Measurements from ENCODE around the gene SAMD14. TPM values are rescaled to one million over a fixed set of nuclear protein-coding genes. Genes with fewer than 3 reads are reported as not detected.
A peak's percentile ranks its signal among the peaks of the same experiment; 100 is the strongest.

Gene SAMD14
- total RNA-seq, 1 donor = 2.5 TPM

- Histone ChIP-seq H3K27ac (ENCODE audit: low read depth, low read length) (peak overlapping the region; percentile 98), H3K4me1 (ENCODE audit: insufficient read depth, low read length) (peaks cover 34% of the 10 kb centered on the region), H3K4me3 (ENCODE audit: insufficient read depth, low read length) (no peak overlapping the region), H3K4me2 (ENCODE audit: insufficient read depth, low read length) (peak overlapping the region; percentile 44), H3K27me3 (ENCODE audit: insufficient read depth, low read length) (no peaks in the 10 kb centered on the region), H2AFZ (ENCODE audit: low read length) (peak overlapping the region; percentile 18), H3K36me3 (ENCODE audit: insufficient read depth, low read length) (peaks cover 13% of the 10 kb centered on the region), H3K9me3 (ENCODE audit: low read depth, low read length) (no peaks in the 10 kb centered on the region), H3K79me2 (ENCODE audit: insufficient read depth, low read length) (no peaks in the 10 kb centered on the region), H4K20me1 (ENCODE audit: insufficient read depth, low read length) (no peaks in the 10 kb centered on the region)
- TF ChIP-seq CTCF (IDR thresholded peaks at IDR 0.05; ENCODE audit: extremely low read depth, low read depth, low read length) = no peak
- peak; percentile 98 for DNase-seq (ENCODE audit: insufficient read length, low spot score, missing footprints)
These were observed 43.5 kb upstream of the SAMD14 start for GRCh38 chr17:50173335-50173941.

GRCh38 chr17:50172936-50173334 lies 43.0 kb upstream of the SAMD14 start:
- Histone ChIP-seq H3K4me2 (ENCODE audit: insufficient read depth, low read length) (peak overlapping the region; percentile 44), H3K4me1 (ENCODE audit: insufficient read depth, low read length) (peaks cover 29% of the 10 kb centered on the region), H4K20me1 (ENCODE audit: insufficient read depth, low read length) (no peaks in the 10 kb centered on the region), H3K27me3 (ENCODE audit: insufficient read depth, low read length) (no peaks in the 10 kb centered on the region), H3K27ac (ENCODE audit: low read depth, low read length) (peak overlapping the region; percentile 98), H3K9me3 (ENCODE audit: low read depth, low read length) (no peaks in the 10 kb centered on the region), H2AFZ (ENCODE audit: low read length) (peak overlapping the region; percentile 18), H3K79me2 (ENCODE audit: insufficient read depth, low read length) (no peaks in the 10 kb centered on the region), H3K36me3 (ENCODE audit: insufficient read depth, low read length) (peaks cover 13% of the 10 kb centered on the region), H3K4me3 (ENCODE audit: insufficient read depth, low read length) (no peak overlapping the region)
- TF ChIP-seq CTCF (IDR thresholded peaks at IDR 0.05; ENCODE audit: extremely low read depth, low read depth, low read length) = no peak
- no peak for DNase-seq (ENCODE audit: insufficient read length, low spot score, missing footprints)

- no peaks in the 10 kb centered on the region for H4K20me1 ChIP-seq (ENCODE audit: insufficient read depth, low read length)
- no peak overlapping the region for H3K4me3 ChIP-seq (ENCODE audit: insufficient read depth, low read length)
- no peaks in the 10 kb centered on the region for H3K9me3 ChIP-seq (ENCODE audit: low read depth, low read length)
- H2AFZ ChIP-seq (ENCODE audit: low read length) = no peak overlapping the region
- H3K79me2 ChIP-seq (ENCODE audit: insufficient read depth, low read length) = no peaks in the 10 kb centered on the region
- DNase-seq (ENCODE audit: insufficient read length, low spot score, missing footprints) = peak; percentile 15
- H3K27me3 ChIP-seq (ENCODE audit: insufficient read depth, low read length) = no peaks in the 10 kb centered on the region
- no peak overlapping the region for H3K4me2 ChIP-seq (ENCODE audit: insufficient read depth, low read length)
- no peak overlapping the region for H3K27ac ChIP-seq (ENCODE audit: low read depth, low read length)
- H3K36me3 ChIP-seq (ENCODE audit: insufficient read depth, low read length) = peaks cover 8% of the 10 kb centered on the region
- peaks cover 21% of the 10 kb centered on the region for H3K4me1 ChIP-seq (ENCODE audit: insufficient read depth, low read length)
- no peak for TF ChIP-seq CTCF (IDR thresholded peaks at IDR 0.05; ENCODE audit: extremely low read depth, low read depth, low read length)
These were observed 42.2 kb upstream of the SAMD14 start for GRCh38 chr17:50172130-50172529.

- Histone ChIP-seq H3K27ac (ENCODE audit: low read depth, low read length) (no peak overlapping the region), H3K79me2 (ENCODE audit: insufficient read depth, low read length) (no peaks in the 10 kb centered on the region), H3K4me2 (ENCODE audit: insufficient read depth, low read length) (no peak overlapping the region), H4K20me1 (ENCODE audit: insufficient read depth, low read length) (no peaks in the 10 kb centered on the region), H3K9me3 (ENCODE audit: low read depth, low read length) (no peaks in the 10 kb centered on the region), H3K27me3 (ENCODE audit: insufficient read depth, low read length) (no peaks in the 10 kb centered on the region), H3K36me3 (ENCODE audit: insufficient read depth, low read length) (peaks cover 8% of the 10 kb centered on the region), H3K4me1 (ENCODE audit: insufficient read depth, low read length) (peaks cover 15% of the 10 kb centered on the region), H3K4me3 (ENCODE audit: insufficient read depth, low read length) (no peak overlapping the region), H2AFZ (ENCODE audit: low read length) (no peak overlapping the region)
- no peak for TF ChIP-seq CTCF (IDR thresholded peaks at IDR 0.05; ENCODE audit: extremely low read depth, low read depth, low read length)
- DNase-seq (ENCODE audit: insufficient read length, low spot score, missing footprints) = peak; percentile 61
These were observed 41.6 kb upstream of the SAMD14 start for GRCh38 chr17:50171371-50172071.
